Colon (tissue), 2 donors: ENCODE data around the gene NUSAP1.
"Not testable (repeated sequence)": the region's sequence is repeated elsewhere in the genome, so short reads cannot be mapped to it uniquely, and the experiment has no call there.

Experiments
- FAIRE-seq: peaks from 2 replicates; lab custom pipeline; 2012; peaks lifted over from hg19 to GRCh38; lab: Jason Lieb, UNC
- donor health status: control.
- donor health status: control.

The NUSAP1 gene

GRCh38 chr15:41416128-41416741 is 83.6 kb downstream of the NUSAP1 start:
- FAIRE-seq = no peak

DNA sequence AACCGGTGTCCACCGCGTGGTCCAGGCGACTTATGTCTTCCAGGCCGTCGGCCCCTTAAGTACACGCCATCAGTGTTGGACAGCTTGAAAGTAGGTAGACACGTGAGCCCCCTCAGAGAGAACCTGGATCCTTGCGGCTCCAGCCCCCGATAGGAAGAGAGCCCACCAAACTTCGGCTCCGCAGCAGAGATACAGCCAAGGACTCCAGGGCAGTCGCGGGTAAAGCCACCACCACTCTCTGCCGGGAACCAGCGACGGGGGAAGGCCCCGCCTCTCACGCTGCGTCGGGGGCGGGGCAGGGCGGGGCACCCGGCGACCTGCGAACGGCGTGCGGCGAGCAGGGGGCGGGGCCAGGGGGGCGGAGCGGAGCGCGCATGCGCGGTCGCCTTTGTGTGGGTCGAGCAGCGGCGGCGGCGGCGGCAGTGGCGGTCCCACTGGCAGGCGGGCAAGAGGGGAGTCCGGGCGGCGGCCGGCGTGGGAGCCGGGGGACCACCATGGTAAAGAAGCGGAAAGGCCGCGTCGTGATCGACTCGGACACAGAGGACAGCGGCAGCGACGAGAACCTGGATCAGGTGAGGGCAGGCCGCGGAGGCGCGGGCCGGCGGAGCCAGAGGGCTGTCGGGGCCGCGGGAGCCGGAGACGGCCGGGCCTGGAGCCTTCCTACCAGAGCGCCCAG is 84.2 kb downstream of the NUSAP1 start, which contains the start of gene RTF1:
Gene RTF1 (plus strand): TSS at position 354 of the 676 bp plus-strand sequence. CDS start 21 bp downstream, at position 375.
- no peak for FAIRE-seq

- FAIRE-seq = no peak
Observed at GRCh38 chr15:41417418-41418195, 84.9 kb downstream of the NUSAP1 start.

- FAIRE-seq = no peak
Observed at GRCh38 chr15:41423979-41424659, 91.4 kb downstream of the NUSAP1 start.

DNA sequence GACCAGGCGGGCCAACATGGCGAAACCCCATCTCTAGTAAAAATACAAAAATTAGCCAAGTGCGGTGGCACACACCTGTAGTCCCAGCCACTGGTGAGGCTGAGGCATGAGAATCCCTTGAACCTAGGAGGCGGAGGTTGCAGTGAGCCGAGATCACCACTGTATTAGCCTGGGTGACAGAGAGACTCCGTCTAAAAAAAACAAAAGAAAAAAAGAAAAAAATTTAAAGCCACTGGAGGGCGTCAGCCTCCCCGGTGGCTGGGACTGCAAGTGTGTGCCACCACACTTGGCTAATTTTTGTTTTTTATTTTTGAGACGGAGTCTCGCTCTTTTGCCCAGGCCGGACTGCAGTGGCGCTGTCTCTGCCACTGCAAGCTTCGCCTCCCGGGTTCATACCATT is 92.1 kb downstream of the NUSAP1 start:
- no peak for FAIRE-seq

DNA sequence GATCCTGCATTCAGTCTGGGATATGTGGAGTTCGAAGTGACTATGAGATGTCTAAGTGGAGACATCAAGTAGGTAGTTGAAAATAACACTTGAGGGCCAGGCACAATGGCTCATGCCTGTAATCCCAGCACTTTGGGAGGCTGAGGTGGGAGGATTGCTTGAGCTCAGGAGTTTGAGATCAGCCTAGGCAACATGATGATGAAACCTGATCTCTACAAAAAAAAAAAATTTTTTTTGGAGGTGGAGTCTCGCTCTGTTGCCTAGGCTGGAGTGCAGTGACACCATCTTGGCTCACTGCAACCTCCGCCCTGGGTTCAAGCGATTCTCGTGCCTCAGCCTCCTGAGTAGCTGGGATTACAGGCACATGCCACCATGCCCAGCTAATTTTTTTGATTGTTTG is 93.2 kb downstream of the NUSAP1 start:
- FAIRE-seq = not testable (repeated sequence)

- no peak for FAIRE-seq
Observed at GRCh38 chr15:41429003-41429890, 96.6 kb downstream of the NUSAP1 start.
